Osteocyte (in vitro differentiated cells): ENCODE data around the gene PARS2. TPM values are rescaled to one million over a fixed set of nuclear protein-coding genes. Genes with fewer than 3 reads are reported as not detected.

Experiments used
- DNase-seq: peaks from one replicate; pipeline ENCODE4 v3.0.0; 2021; ENCODE audit warnings: mixed read lengths; ENCODE audit not compliant: unreplicated experiment; ENCODE audit errors: extremely low spot score
- H3K27ac Mint-ChIP-seq: one replicate; pipeline ENCODE4 v1.8.0; 2021; ENCODE audit warnings: mild to moderate bottlenecking, mixed read lengths; ENCODE audit not compliant: unreplicated experiment
- H3K27me3 Mint-ChIP-seq: one replicate; pipeline ENCODE4 v1.8.0; 2021; ENCODE audit warnings: mixed read lengths; ENCODE audit not compliant: unreplicated experiment
- H3K36me3 Mint-ChIP-seq: one replicate; pipeline ENCODE4 v1.8.0; 2021; ENCODE audit warnings: mixed read lengths; ENCODE audit not compliant: unreplicated experiment
- H3K4me1 Mint-ChIP-seq: one replicate; pipeline ENCODE4 v1.8.0; 2021; ENCODE audit warnings: mixed read lengths; ENCODE audit not compliant: unreplicated experiment
- H3K4me3 Mint-ChIP-seq: one replicate; pipeline ENCODE4 v1.8.0; 2021; ENCODE audit warnings: mild to moderate bottlenecking, moderate library complexity, mixed read lengths; ENCODE audit not compliant: unreplicated experiment
- H3K9me3 Mint-ChIP-seq: one replicate; pipeline ENCODE4 v1.8.0; 2021; ENCODE audit warnings: mixed read lengths; ENCODE audit not compliant: unreplicated experiment
- CTCF ChIP-seq: fragments of 200-600 bp; sonication (generic); IDR thresholded peaks from 2 replicates; pipeline ENCODE4 v1.5.0; 2021; ENCODE audit warnings: antibody characterized with exemption, mild to moderate bottlenecking, moderate library complexity
- total RNA-seq: library from RNA; stranded (reverse); gene quantifications from 2 replicates; pipeline ENCODE4 v1.2.1, GENCODE V29; 2021

Gene PARS2
- total RNA-seq, 1 donor from 2014 or later, result 4.4 TPM

GRCh38 chr1:54808443-54809207 is 44.3 kb upstream of the PARS2 start:
- H3K36me3 Mint-ChIP-seq, result no peaks in the 10 kb centered on the region
- H3K9me3 Mint-ChIP-seq, result no peaks in the 10 kb centered on the region
- no peak overlapping the region for H3K27ac Mint-ChIP-seq
- no peak for TF ChIP-seq CTCF
- DNase-seq, result peak; percentile 71
- H3K27me3 Mint-ChIP-seq, result no peaks in the 10 kb centered on the region
- H3K4me1 Mint-ChIP-seq, result peaks cover 4% of the 10 kb centered on the region
- no peak overlapping the region for H3K4me3 Mint-ChIP-seq

- H3K27me3 Mint-ChIP-seq, result peaks cover 5% of the 10 kb centered on the region
- no peaks in the 10 kb centered on the region for H3K9me3 Mint-ChIP-seq
- peak; percentile 25 for DNase-seq
- no peak for TF ChIP-seq CTCF
- H3K4me1 Mint-ChIP-seq, result no peaks in the 10 kb centered on the region
- no peak overlapping the region for H3K27ac Mint-ChIP-seq
- H3K4me3 Mint-ChIP-seq, result no peak overlapping the region
- no peaks in the 10 kb centered on the region for H3K36me3 Mint-ChIP-seq
Observed at GRCh38 chr1:54807756-54808155, 43.4 kb upstream of the PARS2 start.

GRCh38 chr1:54806931-54807611 is 42.7 kb upstream of the PARS2 start:
- DNase-seq, result peak; percentile 76
- peaks cover 6% of the 10 kb centered on the region for H3K27me3 Mint-ChIP-seq
- no peaks in the 10 kb centered on the region for H3K9me3 Mint-ChIP-seq
- no peaks in the 10 kb centered on the region for H3K4me1 Mint-ChIP-seq
- no peaks in the 10 kb centered on the region for H3K36me3 Mint-ChIP-seq
- no peak overlapping the region for H3K27ac Mint-ChIP-seq
- no peak for TF ChIP-seq CTCF
- H3K4me3 Mint-ChIP-seq, result no peak overlapping the region

GRCh38 chr1:54805981-54806381 is 41.7 kb upstream of the PARS2 start:
- no peak overlapping the region for H3K4me3 Mint-ChIP-seq
- no peaks in the 10 kb centered on the region for H3K4me1 Mint-ChIP-seq
- no peaks in the 10 kb centered on the region for H3K36me3 Mint-ChIP-seq
- no peak overlapping the region for H3K27ac Mint-ChIP-seq
- TF ChIP-seq CTCF, result no peak
- H3K27me3 Mint-ChIP-seq, result peaks cover 12% of the 10 kb centered on the region
- DNase-seq, result no peak
- no peaks in the 10 kb centered on the region for H3K9me3 Mint-ChIP-seq

- Mint-ChIP-seq H3K27ac (no peak overlapping the region), H3K4me3 (no peak overlapping the region), H3K4me1 (no peaks in the 10 kb centered on the region), H3K27me3 (peaks cover 12% of the 10 kb centered on the region), H3K36me3 (no peaks in the 10 kb centered on the region), H3K9me3 (no peaks in the 10 kb centered on the region)
- no peak for DNase-seq
- TF ChIP-seq CTCF, result no peak
Observed at GRCh38 chr1:54805466-54805865, 41.1 kb upstream of the PARS2 start.
